GM21360 (cell line): ENCODE data around the gene PLEKHN1.
"Not testable (repeated sequence)": the region's sequence is repeated elsewhere in the genome, so short reads cannot be mapped to it uniquely, and the experiment has no call there.

ENCODE experiments used
- ATAC-seq: cut with Tn5 transposase; IDR thresholded peaks from one replicate; pipeline ENCODE4 v1.9.1; 2021; ENCODE audit warnings: mild to moderate bottlenecking, moderate library complexity; ENCODE audit not compliant: unreplicated experiment

PLEKHN1 gene

DNA sequence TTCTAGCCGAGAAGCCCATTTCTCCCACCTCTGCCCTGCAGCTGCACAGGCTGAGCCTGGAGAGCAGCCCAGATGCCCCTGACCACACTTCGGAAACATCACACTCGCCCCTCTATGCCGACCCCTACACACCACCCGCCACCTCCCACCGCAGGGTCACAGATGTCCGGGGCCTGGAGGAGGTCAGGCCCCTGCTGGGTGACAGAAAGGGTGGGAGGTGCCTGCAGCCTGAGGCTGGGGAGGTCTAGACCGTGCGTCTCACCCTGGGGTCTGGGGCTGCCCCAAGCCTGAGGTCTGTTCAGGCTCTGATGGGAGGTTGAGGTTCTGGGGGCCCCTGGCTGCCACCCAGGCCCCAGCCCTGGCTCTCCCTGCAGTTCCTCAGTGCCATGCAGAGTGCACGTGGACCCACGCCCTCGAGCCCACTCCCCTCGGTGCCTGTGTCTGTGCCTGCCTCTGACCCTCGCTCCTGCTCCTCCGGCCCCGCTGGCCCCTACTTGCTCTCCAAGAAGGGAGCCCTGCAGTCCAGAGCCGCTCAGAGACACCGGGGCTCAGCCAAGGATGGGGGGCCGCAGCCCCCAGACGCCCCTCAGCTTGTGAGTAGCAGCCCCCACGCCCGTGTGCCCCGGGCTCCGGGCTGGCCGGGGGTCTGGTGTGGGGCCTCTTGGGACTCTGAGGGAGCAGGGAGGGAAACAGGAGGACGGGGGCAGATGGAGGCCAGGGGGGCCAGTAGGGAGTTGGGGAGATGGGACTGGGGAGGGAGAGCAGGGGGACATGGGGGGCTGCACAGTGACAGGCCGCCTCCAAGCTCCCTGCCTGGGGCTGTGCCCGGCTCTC, 7.4 kb downstream of the PLEKHN1 start:
- ATAC-seq: no peak

DNA sequence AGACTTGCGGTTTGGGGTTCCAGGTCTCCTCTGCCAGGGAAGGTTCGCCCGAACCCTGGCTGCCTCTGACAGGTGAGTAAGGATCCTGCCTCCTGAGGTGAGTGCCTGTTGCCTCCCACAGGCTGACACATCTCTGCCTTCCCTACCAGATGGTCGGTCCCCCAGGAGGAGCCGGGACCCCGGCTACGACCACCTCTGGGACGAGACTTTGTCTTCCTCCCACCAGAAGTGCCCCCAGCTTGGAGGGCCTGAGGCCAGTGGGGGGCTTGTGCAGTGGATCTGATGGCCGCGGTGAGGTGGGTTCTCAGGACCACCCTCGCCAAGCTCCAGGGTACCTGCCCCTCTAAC, 8.0 kb downstream of the PLEKHN1 start:
- no peak for ATAC-seq

DNA sequence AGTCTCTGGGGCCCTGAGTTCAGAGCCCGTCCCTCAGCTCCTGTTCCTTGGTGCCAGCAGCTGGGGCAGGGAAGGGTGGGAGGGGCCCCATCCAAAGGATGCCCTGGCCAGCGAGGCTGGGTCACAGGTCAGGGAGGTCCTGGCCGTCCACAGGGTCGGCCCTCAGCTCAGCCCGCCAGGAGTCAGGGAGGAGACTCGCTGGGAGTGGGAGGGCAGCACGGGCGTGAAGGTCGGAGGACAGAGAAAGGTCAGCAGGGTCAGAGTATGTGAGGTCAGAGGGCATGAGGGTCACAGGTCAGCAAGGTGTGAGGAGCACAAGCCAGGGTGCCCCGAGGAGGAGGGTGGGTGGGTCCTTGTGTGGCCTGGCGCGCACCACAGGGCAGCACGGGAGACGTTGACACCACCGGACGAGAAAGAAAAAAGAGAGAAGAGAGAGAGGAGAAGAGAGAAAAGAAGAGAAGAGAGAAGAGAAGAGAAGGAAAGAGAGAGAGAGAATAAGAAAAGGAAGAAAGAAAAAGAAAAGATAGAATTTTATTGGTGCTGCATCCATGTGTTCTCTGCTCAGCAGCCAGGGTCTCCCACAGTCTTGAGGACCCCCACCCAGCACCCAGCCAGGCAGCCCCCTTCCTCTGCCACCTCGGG, 8.5 kb downstream of the PLEKHN1 start:
- ATAC-seq: no peak

DNA sequence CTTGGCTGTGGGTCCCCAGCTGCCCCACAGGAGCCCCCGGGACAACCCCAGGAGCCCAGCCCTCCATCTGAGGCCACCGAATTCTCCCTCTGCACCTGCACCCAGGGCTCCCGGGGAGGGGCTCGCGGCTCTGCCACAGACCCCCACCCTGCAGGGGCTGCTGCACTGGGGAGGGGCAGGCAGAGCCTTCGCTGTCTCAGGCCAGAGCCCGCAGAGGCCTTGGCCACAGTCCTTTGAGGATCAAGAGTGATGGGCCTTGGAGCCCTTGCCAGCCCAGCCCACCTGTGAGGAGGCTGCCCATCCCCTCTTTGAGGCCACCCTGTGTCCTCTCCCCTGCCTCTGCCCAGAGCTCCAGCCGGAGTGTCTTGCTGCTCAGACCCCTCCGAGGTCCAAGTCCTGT, 9.1 kb downstream of the PLEKHN1 start:
- no peak for ATAC-seq

DNA sequence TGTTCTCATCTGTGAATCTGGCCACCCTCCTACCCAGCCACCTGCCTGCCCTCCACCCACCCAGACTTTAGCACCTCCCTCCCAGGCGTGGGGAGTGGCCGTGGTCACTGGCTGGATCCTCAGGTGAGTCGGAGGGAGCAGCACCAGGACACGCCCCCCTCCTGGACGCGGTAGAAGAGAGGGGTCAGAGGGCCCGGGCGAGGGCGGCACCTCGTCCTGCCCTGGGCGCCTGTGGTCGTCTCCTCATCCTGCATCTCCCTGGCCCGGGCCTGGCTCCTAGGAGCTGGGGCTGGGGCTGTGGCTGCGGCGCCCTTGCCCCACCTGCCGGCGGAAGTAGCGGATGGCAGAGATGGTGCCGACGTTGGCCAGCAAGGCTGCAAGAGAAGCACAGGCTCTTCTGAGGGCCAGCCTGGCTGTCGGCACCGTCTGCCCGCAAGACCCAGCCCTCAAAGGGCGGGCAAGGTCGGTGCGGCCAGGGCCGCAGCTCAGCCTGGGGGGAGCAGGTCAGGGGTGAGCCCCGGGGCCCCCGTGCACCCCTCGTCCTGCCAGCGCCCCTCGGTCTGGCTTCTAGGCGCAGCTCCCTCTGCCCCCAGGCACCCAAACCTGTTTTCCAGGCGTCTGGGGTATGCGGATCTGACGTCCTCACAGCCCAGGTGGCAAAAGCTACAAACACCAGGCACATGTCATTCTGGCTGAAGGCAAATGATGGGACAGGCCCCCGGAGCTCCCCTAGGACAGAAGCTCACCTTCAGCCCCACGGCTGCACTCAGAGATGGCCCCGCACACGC, 9.8 kb downstream of the PLEKHN1 start:
- no peak for ATAC-seq

DNA sequence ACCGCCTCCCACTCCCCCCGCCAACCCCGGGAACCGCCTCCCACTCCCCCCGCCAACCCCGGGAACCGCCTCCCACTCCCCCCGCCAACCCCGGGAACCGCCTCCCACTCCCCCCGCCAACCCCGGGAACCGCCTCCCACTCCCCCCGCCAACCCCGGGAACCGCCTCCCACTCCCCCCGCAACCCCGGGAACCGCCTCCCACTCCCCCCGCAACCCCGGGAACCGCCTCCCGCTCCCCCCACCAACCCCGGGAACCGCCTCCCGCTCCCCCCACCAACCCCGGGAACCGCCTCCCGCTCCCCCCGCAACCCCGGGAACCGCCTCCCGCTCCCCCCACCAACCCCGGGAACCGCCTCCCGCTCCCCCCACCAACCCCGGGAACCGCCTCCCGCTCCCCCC, 10.5 kb downstream of the PLEKHN1 start:
- ATAC-seq: not testable (repeated sequence)

DNA sequence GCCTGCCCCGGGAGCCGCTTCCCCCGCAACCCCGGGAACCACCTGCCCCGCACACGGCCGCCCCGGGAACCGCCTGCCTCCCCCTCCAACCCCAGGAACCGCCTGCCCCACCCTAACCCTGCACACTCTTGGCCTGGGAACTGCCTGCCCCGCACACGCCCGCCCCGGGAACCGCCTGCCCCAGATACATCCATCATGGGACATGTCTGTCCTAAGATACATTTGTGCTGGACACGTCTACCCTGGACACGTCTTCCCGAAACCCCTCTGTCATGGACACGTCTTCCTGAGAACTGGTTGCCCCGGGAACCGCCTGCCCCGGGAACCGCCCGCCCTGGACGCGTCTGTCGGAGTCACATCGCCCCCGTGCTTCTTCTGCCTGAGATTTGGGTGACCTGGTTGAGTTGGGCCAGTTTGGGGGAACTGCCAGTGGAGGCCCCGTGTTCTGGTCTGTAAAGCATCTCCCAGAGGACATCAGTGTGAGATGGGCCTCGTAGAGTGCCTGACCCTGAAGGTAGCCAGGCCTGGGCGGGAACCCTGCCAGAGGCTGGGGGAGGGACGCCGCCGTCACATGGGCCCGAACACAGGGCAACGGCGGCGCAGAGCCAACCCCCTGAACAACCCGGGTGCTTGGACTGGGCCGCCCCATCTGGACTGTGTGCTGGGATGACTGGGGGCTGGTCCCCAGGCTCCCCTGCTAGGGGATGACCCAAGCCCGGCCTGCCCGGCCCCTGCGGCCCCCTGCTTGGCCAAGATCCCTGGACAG, 12.0 kb downstream of the PLEKHN1 start:
- ATAC-seq: no peak

DNA sequence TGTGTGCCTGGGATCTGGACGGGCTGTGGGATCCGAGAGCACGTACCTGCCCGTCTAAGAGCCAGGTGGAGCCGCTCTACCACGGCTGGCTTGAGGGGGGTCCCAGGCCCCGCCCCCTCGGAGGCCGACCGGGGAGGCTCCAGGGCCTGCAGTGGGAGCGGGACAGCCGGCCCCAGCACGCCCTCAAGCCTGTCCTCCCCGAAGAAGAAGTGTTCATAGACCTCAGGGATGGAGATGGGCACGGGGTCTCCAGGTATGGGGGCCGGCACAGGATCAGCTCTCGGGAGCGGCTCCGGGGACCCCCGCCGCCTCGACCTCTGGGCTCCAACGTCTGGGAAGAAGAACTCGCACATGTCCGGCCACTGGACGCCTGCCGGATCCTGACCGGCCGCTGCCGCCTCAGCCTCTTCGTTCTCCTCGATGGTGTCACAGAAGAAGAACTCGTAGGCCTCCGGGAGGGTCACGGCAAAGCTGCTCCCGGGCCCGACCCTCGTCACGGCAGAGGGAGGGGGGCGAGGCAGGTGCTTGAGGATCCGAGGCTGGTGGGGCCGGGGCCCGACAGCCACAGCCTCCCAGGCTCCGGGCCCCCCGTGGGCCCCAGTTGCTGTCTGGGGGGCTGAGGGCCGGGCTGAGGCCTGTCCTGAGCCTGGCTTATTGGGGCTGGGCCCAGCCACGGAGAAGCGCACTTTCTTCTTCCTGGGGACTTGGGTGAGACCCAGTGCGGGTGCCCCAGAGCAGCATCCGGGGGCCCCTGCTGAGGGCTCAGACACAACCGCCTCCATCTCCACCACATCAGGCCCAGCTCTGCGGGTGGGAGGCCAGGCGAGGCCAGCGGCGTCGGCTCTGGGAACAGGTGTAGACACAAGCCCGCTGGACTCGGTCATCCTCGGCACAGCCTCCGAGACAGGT, 12.8 kb downstream of the PLEKHN1 start:
- no peak for ATAC-seq

DNA sequence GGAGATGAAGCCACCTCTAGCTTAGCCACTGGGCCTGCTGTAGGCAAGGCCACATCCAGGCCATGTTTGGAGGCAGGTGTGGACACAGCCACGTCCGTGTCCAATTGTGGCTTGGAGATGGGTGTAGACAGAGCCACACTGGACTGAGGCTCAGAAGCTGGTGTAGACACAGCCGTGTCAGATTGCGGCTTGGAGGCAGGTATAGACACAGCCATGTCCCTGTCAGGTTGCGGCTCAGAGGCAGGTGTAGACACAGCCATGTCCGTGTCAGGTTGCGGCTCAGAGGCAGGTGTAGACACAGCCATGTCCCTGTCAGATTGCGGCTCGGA, 13.4 kb downstream of the PLEKHN1 start:
- ATAC-seq: no peak

DNA sequence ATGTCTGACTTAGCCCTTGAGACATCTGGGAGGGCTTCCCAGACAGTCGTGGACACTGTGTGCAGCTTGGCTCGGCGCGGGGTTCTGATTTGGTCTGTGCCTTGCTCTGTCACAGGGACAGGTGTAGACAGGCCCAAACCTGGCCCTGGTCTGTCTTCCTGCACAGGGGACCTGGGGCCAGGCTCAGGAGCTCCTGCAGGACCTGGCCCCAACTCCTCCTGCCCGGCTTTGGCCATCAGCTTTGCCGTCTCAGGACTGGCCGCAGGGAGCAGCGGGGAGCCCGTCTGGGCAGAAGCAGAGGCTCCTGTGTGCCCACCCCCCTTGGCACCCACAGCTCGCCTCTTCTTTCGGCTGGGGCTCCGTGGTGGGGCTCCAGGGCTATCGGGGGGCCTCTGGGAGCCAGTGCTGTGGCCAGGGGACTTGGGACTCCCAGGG, 13.9 kb downstream of the PLEKHN1 start:
- no peak for ATAC-seq

DNA sequence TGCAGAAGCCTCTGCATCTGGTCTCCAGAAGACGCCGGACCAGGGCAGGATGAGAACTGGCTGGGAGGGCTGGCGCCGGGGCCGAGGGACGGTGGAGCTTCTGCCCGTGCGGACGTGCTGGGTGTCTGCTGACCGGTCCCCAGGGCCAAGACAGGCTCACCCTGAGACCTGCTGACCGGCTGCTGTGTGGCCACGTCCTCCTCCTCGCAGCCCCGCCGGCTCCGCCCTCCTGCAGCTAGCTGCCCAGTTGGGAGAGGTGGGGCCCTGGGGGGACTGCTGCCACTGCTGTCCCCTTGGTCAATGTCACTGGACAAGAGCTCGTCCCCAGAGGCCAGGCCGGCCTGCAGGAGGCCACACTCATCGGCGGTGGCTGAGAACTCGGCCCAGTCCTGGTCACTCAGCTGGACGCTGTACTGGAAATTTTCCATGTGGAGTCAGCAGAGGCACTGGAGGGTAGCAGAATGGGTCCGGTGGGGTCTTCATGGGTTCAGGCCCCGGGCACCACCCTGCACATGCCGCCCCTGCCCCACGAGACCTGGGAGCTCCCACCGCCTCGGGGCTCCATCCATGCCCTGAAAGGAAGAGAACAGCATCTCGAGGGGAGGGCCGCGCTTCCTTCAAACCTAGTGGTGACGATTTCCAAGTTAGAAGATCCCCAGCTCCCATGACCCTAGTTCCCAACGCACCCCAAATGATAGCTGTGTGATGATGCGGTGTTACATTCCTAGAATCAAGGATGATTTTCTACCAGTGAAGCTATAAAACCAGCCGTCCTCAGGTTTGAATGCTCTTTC, 14.5 kb downstream of the PLEKHN1 start:
- ATAC-seq: no peak

DNA sequence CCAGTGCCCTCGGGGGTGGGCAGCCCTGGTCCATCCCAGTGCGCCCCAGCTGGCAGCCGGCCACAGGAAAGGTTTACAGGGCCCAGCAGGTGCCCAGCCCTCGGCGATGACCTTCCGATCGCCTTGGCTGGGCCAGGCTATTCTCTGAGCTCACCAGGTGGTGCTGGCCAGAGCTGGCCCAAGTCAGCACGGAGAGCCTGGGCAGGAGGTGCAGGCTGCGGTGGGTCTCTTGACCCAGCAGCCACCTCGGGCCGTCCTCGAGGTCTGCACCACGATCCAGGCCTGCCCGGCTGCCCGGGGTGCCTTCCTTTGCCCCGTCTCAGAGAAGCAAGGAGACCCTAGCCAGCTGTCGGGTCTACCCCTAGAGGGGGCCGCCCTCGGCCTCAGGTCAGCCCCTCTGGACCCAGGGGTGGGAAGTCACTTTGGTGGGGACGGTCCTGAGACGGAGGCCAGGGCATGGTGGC, 15.2 kb downstream of the PLEKHN1 start:
- no peak for ATAC-seq

DNA sequence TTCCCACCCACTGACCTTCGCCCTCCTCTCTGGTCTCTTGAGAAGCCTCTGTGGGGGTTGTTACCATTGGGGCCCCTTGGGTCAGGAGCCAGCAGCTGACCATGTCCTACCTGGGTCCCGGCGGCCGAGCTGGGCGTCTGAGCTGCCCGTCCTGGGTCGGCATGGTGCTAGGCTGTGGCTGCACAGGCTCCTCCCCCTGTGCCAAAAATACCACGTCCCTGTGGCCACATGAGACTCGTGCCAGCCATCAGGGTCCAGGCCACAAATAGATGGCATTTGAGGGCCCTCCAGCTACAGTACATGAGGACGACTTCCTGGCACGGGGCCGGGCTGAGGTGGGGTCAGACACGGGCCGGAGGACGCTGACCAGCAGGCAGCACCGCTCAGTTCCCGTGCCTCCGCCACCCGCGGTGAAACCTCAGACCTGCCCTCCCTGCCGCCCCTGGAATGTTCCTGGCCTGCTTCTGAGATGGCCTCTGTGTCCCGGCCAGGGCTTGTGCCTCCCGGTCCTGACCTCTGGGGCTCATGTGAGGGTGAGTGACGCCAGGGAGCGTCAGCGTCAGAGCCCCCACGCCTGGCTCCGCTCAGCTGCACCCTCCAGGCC, 15.8 kb downstream of the PLEKHN1 start, which contains the start of gene PERM1:
PERM1 (minus strand) TSS at position 139 of the 604 bp plus-strand sequence. CDS start 1,064 bp downstream, outside the sequence.
- ATAC-seq: no peak

DNA sequence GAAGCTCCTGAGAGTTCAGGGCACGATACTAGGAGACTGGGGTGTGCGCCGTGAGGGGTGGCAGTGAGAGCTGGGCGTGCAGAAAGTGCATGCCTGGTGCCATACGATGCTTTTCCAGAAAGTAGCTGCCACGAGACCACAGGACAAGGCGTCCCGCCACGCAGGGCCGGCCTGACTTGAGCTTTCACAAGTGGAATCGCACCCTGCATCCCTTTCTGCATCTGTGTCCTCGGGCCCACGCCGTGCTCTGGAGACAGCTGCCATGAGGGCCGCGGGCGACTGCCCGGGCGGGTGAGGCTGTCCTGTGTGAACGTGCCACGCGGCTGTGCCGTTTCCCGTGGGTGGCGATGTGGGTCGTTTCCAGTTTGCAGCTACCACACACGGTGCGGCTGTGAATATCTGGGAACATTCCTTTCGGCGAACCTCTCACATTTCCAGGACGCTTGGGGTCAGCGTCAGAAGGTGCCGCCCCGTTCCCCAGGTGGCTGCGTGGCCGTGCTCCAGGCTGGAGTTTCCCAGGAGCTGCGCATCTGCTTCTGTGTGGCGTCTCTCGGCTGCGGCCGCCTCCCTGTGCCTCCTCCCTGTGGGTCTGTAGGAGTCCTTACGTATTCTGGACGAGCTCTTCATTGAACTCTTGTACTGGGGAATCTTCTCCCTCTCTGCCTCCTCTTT, 16.6 kb downstream of the PLEKHN1 start:
- ATAC-seq: no peak

DNA sequence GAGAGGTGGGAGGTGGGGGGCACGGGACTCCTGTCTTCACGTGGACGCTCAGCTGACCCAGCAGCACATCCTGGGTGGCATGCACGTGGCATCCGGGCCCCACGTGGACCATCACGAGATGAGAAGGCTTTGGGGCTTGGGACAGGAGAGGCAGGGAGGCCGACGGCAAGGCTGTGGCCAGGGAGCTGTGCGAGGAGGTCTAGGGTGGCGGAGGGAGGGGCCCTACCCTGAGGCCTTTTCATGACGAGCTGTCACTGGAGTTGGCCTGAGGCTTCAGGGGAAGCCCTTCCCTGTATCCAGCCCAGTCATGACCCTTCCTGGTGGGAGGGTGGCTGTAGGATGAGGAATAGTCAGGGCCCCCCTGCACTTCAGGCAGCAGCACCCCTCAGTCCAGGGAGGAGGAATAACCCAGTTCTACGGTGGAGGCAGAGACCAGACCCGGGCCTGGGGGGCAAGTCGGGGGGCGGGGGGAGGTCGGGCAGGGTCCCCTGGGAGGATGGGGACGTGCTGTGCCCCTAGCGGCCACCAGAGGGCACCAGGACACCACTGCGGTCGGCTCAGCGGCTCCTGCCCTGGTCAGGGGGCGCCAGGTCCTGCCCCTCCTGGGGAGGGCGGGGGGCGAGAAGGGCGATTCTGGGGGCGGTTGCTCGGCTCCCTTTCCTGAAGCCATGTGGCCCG, 17.7 kb downstream of the PLEKHN1 start:
- ATAC-seq: no peak

DNA sequence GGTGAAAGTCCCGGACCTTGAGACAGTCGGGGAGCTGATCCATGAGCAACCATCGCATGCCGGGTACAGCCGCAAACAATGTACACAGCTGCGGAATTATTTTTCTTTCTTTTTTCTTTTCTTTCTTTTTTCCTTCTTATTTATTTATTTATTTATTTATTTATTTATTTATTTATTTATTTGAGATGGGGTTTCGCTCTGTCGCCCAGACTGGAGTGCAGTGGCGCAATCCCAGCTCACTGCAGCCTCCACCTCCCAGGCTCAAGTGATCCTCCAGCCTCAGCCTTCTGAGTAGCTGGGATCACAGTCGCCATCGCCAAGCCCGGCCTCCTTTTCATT, 18.2 kb downstream of the PLEKHN1 start:
- no peak for ATAC-seq

DNA sequence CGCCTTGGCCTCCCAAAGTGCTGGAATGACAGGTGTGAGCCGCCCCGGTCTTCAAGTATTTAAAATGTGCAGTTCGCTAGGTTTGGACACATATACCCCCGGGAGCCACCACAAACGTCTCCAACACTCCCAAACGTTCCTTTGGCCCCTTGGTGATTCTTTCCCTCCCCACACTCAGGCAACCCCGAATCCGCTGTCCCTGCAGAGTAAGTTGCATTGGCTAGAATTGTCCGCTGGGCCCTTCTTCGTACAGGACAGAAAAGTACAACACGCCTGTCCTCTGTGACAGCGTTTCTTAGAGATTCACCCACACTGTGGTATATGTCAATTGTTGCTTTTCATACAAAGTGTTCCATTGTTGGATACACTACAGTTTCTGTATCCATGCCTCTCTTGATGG, 18.8 kb downstream of the PLEKHN1 start:
- no peak for ATAC-seq

DNA sequence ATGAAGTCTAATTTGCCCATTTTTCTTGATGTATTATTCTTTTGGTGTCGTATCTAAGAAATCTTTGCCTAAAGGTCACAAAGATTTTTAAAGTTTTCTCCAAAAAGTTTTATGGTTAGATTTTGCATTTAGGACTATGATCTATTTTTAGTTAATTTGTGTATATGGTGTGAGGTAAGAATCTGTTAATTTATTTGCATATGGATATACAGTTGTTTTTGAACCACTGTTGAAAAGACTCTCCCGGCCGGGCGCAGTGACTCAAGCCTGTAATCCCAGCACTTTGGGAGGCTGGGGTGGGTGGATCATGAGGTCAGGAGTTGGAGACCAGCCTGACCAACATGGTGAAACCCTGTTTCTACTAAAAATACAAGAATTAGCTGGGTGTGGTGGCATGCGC, 21.8 kb downstream of the PLEKHN1 start:
- ATAC-seq: not testable (repeated sequence)
